Measurements from ENCODE around the gene CRIP3.

Gene CRIP3

DNA sequence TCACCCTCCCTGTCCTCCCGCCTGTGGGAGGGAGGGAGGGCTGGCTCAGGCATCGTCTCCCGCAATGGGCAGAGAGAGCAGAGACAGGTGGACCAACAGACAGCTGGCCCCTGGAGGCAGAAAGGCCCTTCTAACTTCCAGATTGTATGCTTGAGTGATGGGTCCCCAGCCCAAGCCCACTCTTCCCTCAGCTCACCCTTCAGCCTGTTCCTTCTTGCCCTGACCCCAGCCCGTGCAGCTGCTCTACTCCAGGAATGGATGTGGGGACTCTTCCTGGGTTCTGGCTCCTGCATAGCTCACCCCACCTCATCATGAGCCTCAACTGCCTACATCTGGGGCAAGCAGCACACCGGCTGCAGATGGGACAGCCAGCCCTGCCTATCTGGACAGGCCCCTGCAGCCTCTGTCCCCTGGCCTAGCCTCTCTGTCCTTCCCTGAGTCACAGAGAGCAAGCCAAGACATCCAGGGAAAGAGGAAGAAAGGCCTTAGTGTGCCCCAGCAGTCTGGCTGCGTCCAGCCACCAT, 22.1 kb downstream of the CRIP3 start:
- no peak for DNase-seq (ENCODE audit: extremely low spot score)
- TF ChIP-seq, protein P1, sequence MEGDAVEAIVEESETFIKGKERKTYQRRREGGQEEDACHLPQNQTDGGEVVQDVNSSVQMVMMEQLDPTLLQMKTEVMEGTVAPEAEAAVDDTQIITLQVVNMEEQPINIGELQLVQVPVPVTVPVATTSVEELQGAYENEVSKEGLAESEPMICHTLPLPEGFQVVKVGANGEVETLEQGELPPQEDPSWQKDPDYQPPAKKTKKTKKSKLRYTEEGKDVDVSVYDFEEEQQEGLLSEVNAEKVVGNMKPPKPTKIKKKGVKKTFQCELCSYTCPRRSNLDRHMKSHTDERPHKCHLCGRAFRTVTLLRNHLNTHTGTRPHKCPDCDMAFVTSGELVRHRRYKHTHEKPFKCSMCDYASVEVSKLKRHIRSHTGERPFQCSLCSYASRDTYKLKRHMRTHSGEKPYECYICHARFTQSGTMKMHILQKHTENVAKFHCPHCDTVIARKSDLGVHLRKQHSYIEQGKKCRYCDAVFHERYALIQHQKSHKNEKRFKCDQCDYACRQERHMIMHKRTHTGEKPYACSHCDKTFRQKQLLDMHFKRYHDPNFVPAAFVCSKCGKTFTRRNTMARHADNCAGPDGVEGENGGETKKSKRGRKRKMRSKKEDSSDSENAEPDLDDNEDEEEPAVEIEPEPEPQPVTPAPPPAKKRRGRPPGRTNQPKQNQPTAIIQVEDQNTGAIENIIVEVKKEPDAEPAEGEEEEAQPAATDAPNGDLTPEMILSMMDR (IDR thresholded peaks at IDR 0.05; ENCODE audit: control extremely low read depth, extremely low read depth, low read depth, missing control alignments): no peak
- POLR2A ChIA-PET: no interaction called here
- CTCF ChIA-PET: interaction anchor here (1.1 to 1.5 kb wide), 3 partner anchors 11 to 23 kb away, joined by 3 to 6 read pairs (median 4); partner anchors contain the start of genes CRIP3 and SLC22A7

GRCh38 chr6:43285832-43286231, 22.8 kb downstream of the CRIP3 start:
- TF ChIP-seq, protein P1 (IDR thresholded peaks at IDR 0.05; ENCODE audit: control extremely low read depth, extremely low read depth, low read depth, missing control alignments): no peak
- DNase-seq (ENCODE audit: extremely low spot score): no peak
- CTCF ChIA-PET: interaction anchor here (1.1 kb wide), 1 partner anchor 22 kb away, joined by 3 read pairs; no protein-coding TSS in a partner anchor
- POLR2A ChIA-PET: no interaction called here

DNA sequence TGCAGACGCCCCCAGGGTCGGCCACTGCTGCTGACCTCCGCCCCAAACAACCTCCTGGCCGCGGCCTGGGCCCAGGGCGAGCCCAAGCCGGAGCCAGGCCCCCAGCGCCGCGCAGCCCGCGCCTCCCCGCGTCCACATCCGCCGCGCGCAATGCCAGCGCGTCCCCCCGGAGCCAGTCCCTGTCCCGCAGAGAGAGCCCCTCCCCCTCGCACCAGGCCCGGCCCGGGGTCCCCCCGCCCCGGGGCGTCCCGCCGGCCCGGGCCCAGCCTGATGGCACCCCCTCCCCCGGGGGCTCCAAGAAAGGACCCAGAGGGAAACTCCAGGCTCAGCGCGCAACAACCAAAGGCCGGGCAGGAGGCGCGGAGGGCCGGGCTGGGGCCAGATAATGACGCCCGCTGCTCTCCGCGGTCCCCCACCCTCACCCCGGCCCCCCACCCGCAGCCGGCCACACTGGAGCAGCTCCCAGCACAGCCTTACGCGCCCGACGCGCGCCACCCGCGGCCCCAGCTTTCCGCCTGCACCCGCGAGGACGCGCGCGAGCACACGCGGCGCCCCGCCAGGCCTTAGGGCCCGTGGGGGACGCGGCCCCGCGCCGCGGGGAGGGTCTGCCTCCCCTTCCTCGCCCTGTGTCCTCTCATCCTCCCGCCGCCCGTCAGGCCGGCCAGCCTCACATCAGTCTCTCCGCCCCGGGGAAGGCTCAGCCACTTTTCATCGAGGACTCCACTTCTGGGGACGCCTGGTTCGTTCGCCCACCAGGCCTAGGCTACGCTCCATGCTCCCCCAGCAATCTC, 23.4 kb downstream of the CRIP3 start:
- POLR2A ChIA-PET: no interaction called here
- TF ChIP-seq, protein P1 (IDR thresholded peaks at IDR 0.05; ENCODE audit: control extremely low read depth, extremely low read depth, low read depth, missing control alignments): no peak
- no peak for DNase-seq (ENCODE audit: extremely low spot score)
- CTCF ChIA-PET: no interaction called here

- ChIA-PET CTCF (no interaction called here), POLR2A (no interaction called here)
- DNase-seq (ENCODE audit: extremely low spot score): no peak
- TF ChIP-seq, protein P1 (IDR thresholded peaks at IDR 0.05; ENCODE audit: control extremely low read depth, extremely low read depth, low read depth, missing control alignments): no peak
Measured at GRCh38 chr6:43283905-43284304, 24.7 kb downstream of the CRIP3 start.

DNA sequence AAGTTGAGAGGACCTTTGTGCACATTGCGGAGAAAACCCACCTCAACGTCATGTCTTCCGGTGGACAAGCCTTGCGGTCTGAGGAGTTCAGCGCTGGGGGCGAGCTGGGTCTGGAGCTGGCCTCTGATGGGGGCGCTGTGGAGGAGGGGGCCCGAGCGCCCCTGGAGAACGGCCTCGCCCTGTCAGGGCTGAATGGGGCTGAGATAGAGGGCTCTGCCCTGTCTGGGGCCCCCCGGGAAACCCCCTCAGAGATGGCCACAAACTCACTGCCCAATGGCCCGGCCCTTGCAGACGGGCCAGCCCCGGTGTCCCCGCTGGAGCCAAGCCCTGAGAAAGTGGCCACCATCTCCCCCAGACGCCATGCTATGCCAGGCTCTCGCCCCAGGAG, 25.1 kb downstream of the CRIP3 start:
- no peak for DNase-seq (ENCODE audit: extremely low spot score)
- ChIA-PET CTCF (no interaction called here), POLR2A (no interaction called here)
- TF ChIP-seq, protein P1 (IDR thresholded peaks at IDR 0.05; ENCODE audit: control extremely low read depth, extremely low read depth, low read depth, missing control alignments): no peak

DNA sequence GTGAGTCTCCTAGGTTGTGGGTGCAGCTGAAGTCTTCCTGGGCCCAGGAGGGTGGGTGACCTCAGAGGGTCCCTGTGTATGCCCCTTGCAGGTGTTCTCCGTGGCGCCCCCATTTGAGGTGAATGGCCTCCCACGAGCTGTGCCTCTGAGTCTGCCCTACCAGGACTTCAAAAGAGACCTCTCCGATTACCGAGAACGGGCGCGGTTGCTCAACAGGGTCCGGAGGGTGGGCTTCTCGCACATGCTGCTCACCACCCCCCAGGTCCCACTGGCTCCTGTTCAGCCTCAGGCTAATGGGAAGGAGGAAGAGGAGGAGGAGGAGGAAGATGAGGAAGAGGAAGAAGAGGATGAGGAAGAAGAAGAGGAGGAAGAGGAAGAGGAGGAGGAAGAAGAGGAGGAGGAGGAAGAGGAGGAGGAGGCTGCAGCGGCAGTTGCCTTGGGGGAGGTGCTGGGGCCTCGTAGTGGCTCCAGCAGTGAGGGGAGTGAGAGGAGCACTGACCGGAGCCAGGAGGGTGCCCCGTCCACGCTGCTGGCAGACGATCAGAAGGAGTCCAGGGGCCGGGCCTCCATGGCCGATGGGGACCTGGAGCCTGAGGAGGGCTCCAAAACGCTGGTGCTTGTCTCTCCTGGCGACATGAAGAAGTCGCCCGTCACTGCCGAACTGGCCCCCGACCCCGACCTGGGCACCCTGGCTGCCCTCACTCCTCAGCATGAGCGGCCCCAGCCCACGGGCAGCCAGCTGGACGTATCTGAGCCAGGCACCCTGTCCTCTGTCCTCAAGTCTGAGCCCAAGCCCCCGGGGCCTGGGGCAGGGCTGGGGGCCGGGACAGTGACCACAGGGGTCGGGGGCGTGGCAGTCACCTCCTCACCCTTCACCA, 25.8 kb downstream of the CRIP3 start:
- ChIA-PET CTCF (interaction anchor here (0.9 to 1.1 kb wide), 2 partner anchors 19 to 53 kb away, joined by 3 to 4 read pairs; partner anchors contain the start of gene DNPH1), POLR2A (no interaction called here)
- DNase-seq (ENCODE audit: extremely low spot score): no peak
- TF ChIP-seq, protein P1 (IDR thresholded peaks at IDR 0.05; ENCODE audit: control extremely low read depth, extremely low read depth, low read depth, missing control alignments): no peak
